ENCODE results near the gene TMEM132C. TPM values are rescaled to one million over a fixed set of nuclear protein-coding genes. Genes with fewer than 3 reads are reported as not detected.

Gene TMEM132C
- 4.3 and 61.8 TPM in 2 replicates for total RNA-seq (ENCODE audit: low replicate concordance)
- long read RNA-seq, partial matches to known transcripts: 8 of 9 reads
- long read RNA-seq, other reads (novel, unspliced or antisense): 1 of 9 reads

GRCh38 chr12:128267131-128267622 lies at the start of gene TMEM132C:
Gene TMEM132C, plus strand, starts transcription at chr12:128267170. Its CDS starts 233 bp downstream, at chr12:128267403.
- Mint-ChIP-seq H3K27ac (peak within 1 kb of the TSS; percentile 76), H3K4me3 (peak within 1 kb of the TSS; percentile 91), H3K4me1 (ENCODE audit: unreplicated experiment) (peaks cover 28% of the 10 kb centered on the region), H3K9me3 (peaks cover 18% of the 10 kb centered on the region), H3K36me3 (peaks cover 10% of the 10 kb centered on the region), H3K27me3 (peaks cover 40% of the 10 kb centered on the region)
- DNase-seq (ENCODE audit: extremely low spot score, unreplicated experiment): no peak
- TF ChIP-seq CTCF (conservative IDR thresholded peaks at IDR 0.05): no peak

- H3K36me3 Mint-ChIP-seq: no peaks in the 10 kb centered on the region
- no peak overlapping the region for H3K4me3 Mint-ChIP-seq
- no peak for TF ChIP-seq CTCF (conservative IDR thresholded peaks at IDR 0.05)
- DNase-seq (ENCODE audit: extremely low spot score, unreplicated experiment): no peak
- H3K9me3 Mint-ChIP-seq: no peaks in the 10 kb centered on the region
- H3K4me1 Mint-ChIP-seq (ENCODE audit: unreplicated experiment): no peaks in the 10 kb centered on the region
- peaks cover 24% of the 10 kb centered on the region for H3K27me3 Mint-ChIP-seq
- no peak overlapping the region for H3K27ac Mint-ChIP-seq
Measured at GRCh38 chr12:128224226-128224625, 42.7 kb upstream of the TMEM132C start.

- Mint-ChIP-seq H3K4me1 (ENCODE audit: unreplicated experiment) (no peaks in the 10 kb centered on the region), H3K27ac (no peak overlapping the region), H3K4me3 (no peak overlapping the region), H3K9me3 (no peaks in the 10 kb centered on the region), H3K27me3 (peaks cover 31% of the 10 kb centered on the region), H3K36me3 (no peaks in the 10 kb centered on the region)
- no peak for DNase-seq (ENCODE audit: extremely low spot score, unreplicated experiment)
- no peak for TF ChIP-seq CTCF (conservative IDR thresholded peaks at IDR 0.05)
Measured at GRCh38 chr12:128228581-128228980, 38.4 kb upstream of the TMEM132C start.

- no peaks in the 10 kb centered on the region for H3K4me1 Mint-ChIP-seq (ENCODE audit: unreplicated experiment)
- no peak overlapping the region for H3K27ac Mint-ChIP-seq
- H3K9me3 Mint-ChIP-seq: peaks cover 4% of the 10 kb centered on the region
- no peak overlapping the region for H3K4me3 Mint-ChIP-seq
- TF ChIP-seq CTCF (conservative IDR thresholded peaks at IDR 0.05): no peak
- H3K27me3 Mint-ChIP-seq: peaks cover 19% of the 10 kb centered on the region
- DNase-seq (ENCODE audit: extremely low spot score, unreplicated experiment): no peak
- H3K36me3 Mint-ChIP-seq: no peaks in the 10 kb centered on the region
Measured at GRCh38 chr12:128235635-128236417, 31.1 kb upstream of the TMEM132C start.

GRCh38 chr12:128236525-128236924 lies 30.4 kb upstream of the TMEM132C start:
- no peak for TF ChIP-seq CTCF (conservative IDR thresholded peaks at IDR 0.05)
- H3K9me3 Mint-ChIP-seq: peaks cover 4% of the 10 kb centered on the region
- peaks cover 13% of the 10 kb centered on the region for H3K27me3 Mint-ChIP-seq
- no peaks in the 10 kb centered on the region for H3K4me1 Mint-ChIP-seq (ENCODE audit: unreplicated experiment)
- no peak overlapping the region for H3K27ac Mint-ChIP-seq
- DNase-seq (ENCODE audit: extremely low spot score, unreplicated experiment): no peak
- H3K4me3 Mint-ChIP-seq: no peak overlapping the region
- H3K36me3 Mint-ChIP-seq: no peaks in the 10 kb centered on the region

Measured in type B pancreatic cell (in vitro differentiated cells).